ENCODE measurements around the gene DUOX1.

Gene DUOX1

GRCh38 chr15:45167631-45168205 lies 37.9 kb downstream of the DUOX1 start:
- Histone ChIP-seq H3K27ac (ENCODE audit: low read depth, low read length) (no peak overlapping the region), H2AFZ (ENCODE audit: low read depth, low read length, severe bottlenecking) (no peak overlapping the region), H4K20me1 (ENCODE audit: low read depth, low read length) (no peaks in the 10 kb centered on the region), H3F3A (ENCODE audit: insufficient read depth) (no peaks in the 10 kb centered on the region), H3K9me3 (ENCODE audit: insufficient read depth, low read length) (no peaks in the 10 kb centered on the region), H3K79me2 (ENCODE audit: insufficient read depth, low read length) (no peaks in the 10 kb centered on the region), H3K4me3 (ENCODE audit: insufficient read depth, low read length, poor library complexity, severe bottlenecking) (no peak overlapping the region), H3K27me3 (ENCODE audit: low read length) (no peaks in the 10 kb centered on the region), H3K36me3 (ENCODE audit: low read length) (no peaks in the 10 kb centered on the region), H3K4me2 (ENCODE audit: low read depth, low read length, poor library complexity, severe bottlenecking) (no peak overlapping the region), H3K9me2 (replicated peaks; ENCODE audit: insufficient read depth, low read length) (no peaks in the 10 kb centered on the region), H3K9ac (ENCODE audit: low read length) (peak overlapping the region; percentile 74; the same call in 1 of the 2 replicates)
- TF ChIP-seq EZH2phosphoT487 (conservative IDR thresholded peaks at IDR 0.05; ENCODE audit: low read length) (no peak), CTCF (IDR thresholded peaks at IDR 0.05; ENCODE audit: insufficient read depth, low read length, poor library complexity, severe bottlenecking) (no peak)

DNA sequence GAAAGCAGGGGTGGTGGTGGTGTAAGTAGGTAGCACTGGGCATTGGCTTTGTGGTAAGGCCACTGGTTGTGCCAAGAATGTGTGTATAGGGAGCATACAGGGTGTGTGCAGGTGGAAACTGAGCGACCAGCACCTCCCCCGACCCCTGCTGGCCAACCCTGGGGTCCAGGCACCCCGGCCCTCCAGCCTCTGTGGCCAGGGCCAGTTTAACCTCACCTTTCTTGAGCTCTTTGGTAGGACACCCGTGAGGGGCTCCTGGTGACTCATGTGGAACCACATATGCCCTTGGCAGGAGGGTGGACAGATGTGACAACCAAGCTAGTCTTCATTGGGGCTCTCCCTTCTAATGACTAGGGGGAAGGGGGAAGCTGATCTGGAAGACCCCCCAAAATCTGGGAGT lies 38.5 kb downstream of the DUOX1 start:
- Histone ChIP-seq H3K4me3 (ENCODE audit: insufficient read depth, low read length, poor library complexity, severe bottlenecking) (no peak overlapping the region), H3K27me3 (ENCODE audit: low read length) (no peaks in the 10 kb centered on the region), H4K20me1 (ENCODE audit: low read depth, low read length) (no peaks in the 10 kb centered on the region), H3K27ac (ENCODE audit: low read depth, low read length) (no peak overlapping the region), H3K79me2 (ENCODE audit: insufficient read depth, low read length) (no peaks in the 10 kb centered on the region), H3K9me2 (replicated peaks; ENCODE audit: insufficient read depth, low read length) (no peaks in the 10 kb centered on the region), H3K4me2 (ENCODE audit: low read depth, low read length, poor library complexity, severe bottlenecking) (no peak overlapping the region), H3K9ac (ENCODE audit: low read length) (no peak overlapping the region), H3K9me3 (ENCODE audit: insufficient read depth, low read length) (no peaks in the 10 kb centered on the region), H2AFZ (ENCODE audit: low read depth, low read length, severe bottlenecking) (no peak overlapping the region), H3F3A (ENCODE audit: insufficient read depth) (no peaks in the 10 kb centered on the region), H3K36me3 (ENCODE audit: low read length) (no peaks in the 10 kb centered on the region)
- TF ChIP-seq EZH2phosphoT487 (conservative IDR thresholded peaks at IDR 0.05; ENCODE audit: low read length) (no peak), CTCF (IDR thresholded peaks at IDR 0.05; ENCODE audit: insufficient read depth, low read length, poor library complexity, severe bottlenecking) (no peak)

- Histone ChIP-seq H3F3A (ENCODE audit: insufficient read depth) (no peaks in the 10 kb centered on the region), H3K9me3 (ENCODE audit: insufficient read depth, low read length) (no peaks in the 10 kb centered on the region), H3K79me2 (ENCODE audit: insufficient read depth, low read length) (no peaks in the 10 kb centered on the region), H3K9me2 (replicated peaks; ENCODE audit: insufficient read depth, low read length) (no peaks in the 10 kb centered on the region), H3K27ac (ENCODE audit: low read depth, low read length) (no peak overlapping the region), H3K36me3 (ENCODE audit: low read length) (no peaks in the 10 kb centered on the region), H2AFZ (ENCODE audit: low read depth, low read length, severe bottlenecking) (no peak overlapping the region), H3K4me2 (ENCODE audit: low read depth, low read length, poor library complexity, severe bottlenecking) (no peak overlapping the region), H3K27me3 (ENCODE audit: low read length) (no peaks in the 10 kb centered on the region), H3K4me3 (ENCODE audit: insufficient read depth, low read length, poor library complexity, severe bottlenecking) (no peak overlapping the region), H3K9ac (ENCODE audit: low read length) (no peak overlapping the region), H4K20me1 (ENCODE audit: low read depth, low read length) (no peaks in the 10 kb centered on the region)
- TF ChIP-seq EZH2phosphoT487 (conservative IDR thresholded peaks at IDR 0.05; ENCODE audit: low read length) (no peak), CTCF (IDR thresholded peaks at IDR 0.05; ENCODE audit: insufficient read depth, low read length, poor library complexity, severe bottlenecking) (no peak)
Measured at GRCh38 chr15:45168751-45169551, 39.2 kb downstream of the DUOX1 start.

Measured in SU-DHL-6 (cell line).